ENCODE measurements around the gene ITPK1. TPM values are rescaled to one million over a fixed set of nuclear protein-coding genes. Genes with fewer than 3 reads are reported as not detected.

ITPK1 gene
- total and polyA plus RNA-seq, 5 donors from 2014 or later: 19.5 to 54.1 (median 22.1) TPM

- Histone ChIP-seq H3K27me3 (ENCODE audit: control insufficient read depth, insufficient read depth, low read length) (no peaks in the 10 kb centered on the region), H3K4me3 (ENCODE audit: low read depth, low read length) (no peak overlapping the region), H3K4me1 (ENCODE audit: control insufficient read depth, insufficient read depth, low read length, poor library complexity, severe bottlenecking) (no peaks in the 10 kb centered on the region), H3K9me3 (ENCODE audit: control insufficient read depth in 2 of 2, low read length in 2 of 2) (no peaks in the 10 kb centered on the region), H3K27ac (ENCODE audit: insufficient read depth, low read length, poor library complexity, severe bottlenecking) (no peak overlapping the region), H3K36me3 (ENCODE audit: control insufficient read depth, insufficient read depth, low read length) (no peaks in the 10 kb centered on the region)
- H3K9me3 Mint-ChIP-seq: peaks cover 0 to 4% (median 2%) of the 10 kb centered on the region in 7 donors
- no peak overlapping the region for H3K27ac Mint-ChIP-seq
- peaks cover 20% of the 10 kb centered on the region for H3K36me3 Mint-ChIP-seq
- peaks cover 0 to 19% (median 3%) of the 10 kb centered on the region in 4 donors for H3K4me1 Mint-ChIP-seq
- ATAC-seq (ENCODE audit: low read depth in 2 of 2): no peak
- H3K27me3 Mint-ChIP-seq: no peaks in the 10 kb centered on the region
- DNase-seq: no peak
- no peak overlapping the region for H3K4me3 Mint-ChIP-seq
Observed at GRCh38 chr14:92967346-92967926, 148.3 kb downstream of the ITPK1 start.

GRCh38 chr14:92965281-92965680, 150.4 kb downstream of the ITPK1 start:
- no peak overlapping the region for H3K27ac Mint-ChIP-seq
- H3K4me3 Mint-ChIP-seq: no peak overlapping the region

GRCh38 chr14:92964124-92965109, 151.3 kb downstream of the ITPK1 start:
- no peak overlapping the region for H3K27ac ChIP-seq (ENCODE audit: insufficient read depth, low read length, poor library complexity, severe bottlenecking)
- no peaks in the 10 kb centered on the region for H3K9me3 ChIP-seq (ENCODE audit: control insufficient read depth in 2 of 2, low read length in 2 of 2)
- H3K36me3 ChIP-seq (ENCODE audit: control insufficient read depth, insufficient read depth, low read length): peaks cover 13% of the 10 kb centered on the region
- H3K4me1 ChIP-seq (ENCODE audit: control insufficient read depth, insufficient read depth, low read length, poor library complexity, severe bottlenecking): no peaks in the 10 kb centered on the region
- Mint-ChIP-seq H3K4me1 (peaks cover 0 to 11% (median 3%) of the 10 kb centered on the region in 4 donors), H3K36me3 (peaks cover 14% of the 10 kb centered on the region), H3K4me3 (no peak overlapping the region), H3K27me3 (no peaks in the 10 kb centered on the region), H3K27ac (peak overlapping the region in 2 of 3 donors; percentile 32 to 51), H3K9me3 (peaks cover 0 to 4% (median 2%) of the 10 kb centered on the region in 7 donors)
- ATAC-seq (ENCODE audit: low read depth in 2 of 2) (no peak), DNase-seq (no peak)
- no peaks in the 10 kb centered on the region for H3K27me3 ChIP-seq (ENCODE audit: control insufficient read depth, insufficient read depth, low read length)
- H3K4me3 ChIP-seq (ENCODE audit: low read depth, low read length): no peak overlapping the region

More at GRCh38 chr14:92965281-92965680, 150.4 kb downstream of the ITPK1 start:
- no peak overlapping the region for H3K4me3 ChIP-seq (ENCODE audit: low read depth, low read length)
- Mint-ChIP-seq H3K27me3 (no peaks in the 10 kb centered on the region), H3K9me3 (peaks cover 0 to 4% (median 2%) of the 10 kb centered on the region in 7 donors), H3K4me1 (peaks cover 0 to 11% (median 3%) of the 10 kb centered on the region in 4 donors), H3K36me3 (peaks cover 14% of the 10 kb centered on the region)
- peaks cover 13% of the 10 kb centered on the region for H3K36me3 ChIP-seq (ENCODE audit: control insufficient read depth, insufficient read depth, low read length)
- no peaks in the 10 kb centered on the region for H3K9me3 ChIP-seq (ENCODE audit: control insufficient read depth in 2 of 2, low read length in 2 of 2)
- DNase-seq: no peak
- no peaks in the 10 kb centered on the region for H3K27me3 ChIP-seq (ENCODE audit: control insufficient read depth, insufficient read depth, low read length)
- ATAC-seq (ENCODE audit: low read depth in 2 of 2): no peak
- no peak overlapping the region for H3K27ac ChIP-seq (ENCODE audit: insufficient read depth, low read length, poor library complexity, severe bottlenecking)
- H3K4me1 ChIP-seq (ENCODE audit: control insufficient read depth, insufficient read depth, low read length, poor library complexity, severe bottlenecking): no peaks in the 10 kb centered on the region

- DNase-seq: no peak
- H3K9me3 ChIP-seq (ENCODE audit: control insufficient read depth in 2 of 2, low read length in 2 of 2): no peaks in the 10 kb centered on the region
- peaks cover 13% of the 10 kb centered on the region for H3K36me3 ChIP-seq (ENCODE audit: control insufficient read depth, insufficient read depth, low read length)
- H3K27me3 ChIP-seq (ENCODE audit: control insufficient read depth, insufficient read depth, low read length): no peaks in the 10 kb centered on the region
- Mint-ChIP-seq H3K27me3 (no peaks in the 10 kb centered on the region), H3K4me3 (no peak overlapping the region), H3K4me1 (peaks cover 0 to 11% (median 3%) of the 10 kb centered on the region in 4 donors), H3K27ac (peak overlapping the region in 1 of 3 donors; percentile 32), H3K36me3 (peaks cover 14% of the 10 kb centered on the region), H3K9me3 (peaks cover 0 to 4% (median 1%) of the 10 kb centered on the region in 7 donors)
- no peak overlapping the region for H3K27ac ChIP-seq (ENCODE audit: insufficient read depth, low read length, poor library complexity, severe bottlenecking)
- H3K4me3 ChIP-seq (ENCODE audit: low read depth, low read length): no peak overlapping the region
- no peak for ATAC-seq (ENCODE audit: low read depth in 2 of 2)
- H3K4me1 ChIP-seq (ENCODE audit: control insufficient read depth, insufficient read depth, low read length, poor library complexity, severe bottlenecking): no peaks in the 10 kb centered on the region
Observed at GRCh38 chr14:92963301-92964123, 152.2 kb downstream of the ITPK1 start.

- H3K4me1 Mint-ChIP-seq: peaks cover 0 to 11% (median 3%) of the 10 kb centered on the region in 4 donors
- no peak overlapping the region for H3K27ac ChIP-seq (ENCODE audit: insufficient read depth, low read length, poor library complexity, severe bottlenecking)
- H3K9me3 ChIP-seq (ENCODE audit: control insufficient read depth in 2 of 2, low read length in 2 of 2): no peaks in the 10 kb centered on the region
- H3K27ac Mint-ChIP-seq: no peak overlapping the region
- H3K36me3 ChIP-seq (ENCODE audit: control insufficient read depth, insufficient read depth, low read length): peaks cover 20% of the 10 kb centered on the region
- H3K4me1 ChIP-seq (ENCODE audit: control insufficient read depth, insufficient read depth, low read length, poor library complexity, severe bottlenecking): no peaks in the 10 kb centered on the region
- peaks cover 18% of the 10 kb centered on the region for H3K36me3 Mint-ChIP-seq
- peaks cover 0 to 4% (median 1%) of the 10 kb centered on the region in 7 donors for H3K9me3 Mint-ChIP-seq
- ATAC-seq (ENCODE audit: low read depth in 2 of 2) (no peak), DNase-seq (no peak)
- no peak overlapping the region for H3K4me3 Mint-ChIP-seq
- no peaks in the 10 kb centered on the region for H3K27me3 Mint-ChIP-seq
- H3K4me3 ChIP-seq (ENCODE audit: low read depth, low read length): no peak overlapping the region
- no peaks in the 10 kb centered on the region for H3K27me3 ChIP-seq (ENCODE audit: control insufficient read depth, insufficient read depth, low read length)
Observed at GRCh38 chr14:92962831-92963095, 153.0 kb downstream of the ITPK1 start.

GRCh38 chr14:92962031-92962830, 153.5 kb downstream of the ITPK1 start:
- Mint-ChIP-seq H3K4me1 (peaks cover 0 to 11% (median 3%) of the 10 kb centered on the region in 4 donors), H3K9me3 (peaks cover 0 to 1% (median 0%) of the 10 kb centered on the region in 7 donors), H3K4me3 (no peak overlapping the region), H3K36me3 (peaks cover 12% of the 10 kb centered on the region), H3K27ac (no peak overlapping the region), H3K27me3 (no peaks in the 10 kb centered on the region)
- Histone ChIP-seq H3K36me3 (ENCODE audit: control insufficient read depth, insufficient read depth, low read length) (peaks cover 25% of the 10 kb centered on the region), H3K4me1 (ENCODE audit: control insufficient read depth, insufficient read depth, low read length, poor library complexity, severe bottlenecking) (no peaks in the 10 kb centered on the region), H3K27me3 (ENCODE audit: control insufficient read depth, insufficient read depth, low read length) (no peaks in the 10 kb centered on the region), H3K9me3 (ENCODE audit: control insufficient read depth in 2 of 2, low read length in 2 of 2) (no peaks in the 10 kb centered on the region), H3K27ac (ENCODE audit: insufficient read depth, low read length, poor library complexity, severe bottlenecking) (no peak overlapping the region), H3K4me3 (ENCODE audit: low read depth, low read length) (no peak overlapping the region)
- DNase-seq (no peak), ATAC-seq (ENCODE audit: low read depth in 2 of 2) (no peak)

- no peaks in the 10 kb centered on the region for H3K9me3 ChIP-seq (ENCODE audit: control insufficient read depth in 2 of 2, low read length in 2 of 2)
- no peaks in the 10 kb centered on the region for H3K27me3 ChIP-seq (ENCODE audit: control insufficient read depth, insufficient read depth, low read length)
- Mint-ChIP-seq H3K27ac (no peak overlapping the region), H3K4me1 (peaks cover 0 to 8% (median 2%) of the 10 kb centered on the region in 4 donors), H3K27me3 (no peaks in the 10 kb centered on the region), H3K36me3 (peaks cover 8% of the 10 kb centered on the region), H3K9me3 (peaks cover 0 to 1% (median 0%) of the 10 kb centered on the region in 7 donors), H3K4me3 (no peak overlapping the region)
- no peak overlapping the region for H3K4me3 ChIP-seq (ENCODE audit: low read depth, low read length)
- ATAC-seq (ENCODE audit: low read depth in 2 of 2): no peak
- no peak for DNase-seq
- H3K27ac ChIP-seq (ENCODE audit: insufficient read depth, low read length, poor library complexity, severe bottlenecking): no peak overlapping the region
- peaks cover 25% of the 10 kb centered on the region for H3K36me3 ChIP-seq (ENCODE audit: control insufficient read depth, insufficient read depth, low read length)
- H3K4me1 ChIP-seq (ENCODE audit: control insufficient read depth, insufficient read depth, low read length, poor library complexity, severe bottlenecking): no peaks in the 10 kb centered on the region
Observed at GRCh38 chr14:92961567-92961855, 154.2 kb downstream of the ITPK1 start.
